OCI-LY3 (cell line): ENCODE results near the gene NOS1AP.

ENCODE experiments used
- EZH2phosphoT487 ChIP-seq: fragments of 200-600 bp; shearing (Covaris generic); IDR thresholded peaks from 2 replicates; pipeline ENCODE4 v1.6.1; 2018; ENCODE audit warnings: antibody characterized with exemption, mixed run types, low read depth
- TF ChIP-seq, protein P1 (sequence below): fragments of 200-600, 300-600 bp; sonication (generic); IDR thresholded peaks from 2 replicates; pipeline ENCODE4 v1.5.1; 2014; ENCODE audit warnings: antibody characterized with exemption, low read length, low read depth

DNA sequence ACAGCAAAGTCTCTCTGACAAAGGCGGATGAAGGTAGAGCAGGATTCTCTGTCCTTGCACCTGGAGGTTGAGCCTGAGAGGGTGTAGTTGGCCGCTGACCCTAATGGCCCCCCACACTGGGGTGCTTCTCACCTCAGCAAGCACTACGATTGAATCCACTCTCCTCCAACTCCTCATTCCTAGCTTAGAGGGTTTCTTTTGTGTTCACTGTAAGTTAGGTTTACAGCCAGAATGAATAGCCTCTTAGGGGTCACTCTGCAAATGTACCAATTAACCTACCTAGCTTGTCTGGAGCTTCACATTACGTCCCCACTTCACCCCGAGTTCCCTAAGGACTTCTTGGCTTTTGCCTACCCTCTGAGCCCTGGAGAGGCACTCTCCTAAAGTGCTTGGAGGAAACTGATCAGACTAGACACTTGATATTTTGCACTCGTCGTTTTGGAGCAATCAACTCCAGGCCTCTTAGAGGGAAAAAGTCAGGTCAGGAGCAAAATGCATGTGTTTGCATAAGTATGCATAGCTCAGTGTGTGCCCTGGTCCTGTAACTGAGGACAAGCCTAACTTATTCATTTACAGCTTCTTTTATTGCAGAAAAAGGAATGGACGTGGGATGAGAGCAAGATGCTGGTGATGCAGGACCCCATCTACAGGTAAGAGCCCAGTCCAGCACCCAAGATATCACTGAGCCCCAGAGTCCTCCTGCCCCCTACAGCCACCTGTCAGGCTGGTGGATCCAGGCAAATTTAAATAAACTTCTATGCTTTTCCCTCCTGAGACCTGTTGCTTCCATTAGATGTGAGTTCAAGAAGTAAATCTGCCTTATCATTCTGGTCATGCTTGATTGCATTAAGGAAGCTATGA is 230.8 kb downstream of the NOS1AP start:
- TF ChIP-seq, protein P1, sequence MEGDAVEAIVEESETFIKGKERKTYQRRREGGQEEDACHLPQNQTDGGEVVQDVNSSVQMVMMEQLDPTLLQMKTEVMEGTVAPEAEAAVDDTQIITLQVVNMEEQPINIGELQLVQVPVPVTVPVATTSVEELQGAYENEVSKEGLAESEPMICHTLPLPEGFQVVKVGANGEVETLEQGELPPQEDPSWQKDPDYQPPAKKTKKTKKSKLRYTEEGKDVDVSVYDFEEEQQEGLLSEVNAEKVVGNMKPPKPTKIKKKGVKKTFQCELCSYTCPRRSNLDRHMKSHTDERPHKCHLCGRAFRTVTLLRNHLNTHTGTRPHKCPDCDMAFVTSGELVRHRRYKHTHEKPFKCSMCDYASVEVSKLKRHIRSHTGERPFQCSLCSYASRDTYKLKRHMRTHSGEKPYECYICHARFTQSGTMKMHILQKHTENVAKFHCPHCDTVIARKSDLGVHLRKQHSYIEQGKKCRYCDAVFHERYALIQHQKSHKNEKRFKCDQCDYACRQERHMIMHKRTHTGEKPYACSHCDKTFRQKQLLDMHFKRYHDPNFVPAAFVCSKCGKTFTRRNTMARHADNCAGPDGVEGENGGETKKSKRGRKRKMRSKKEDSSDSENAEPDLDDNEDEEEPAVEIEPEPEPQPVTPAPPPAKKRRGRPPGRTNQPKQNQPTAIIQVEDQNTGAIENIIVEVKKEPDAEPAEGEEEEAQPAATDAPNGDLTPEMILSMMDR, result no peak
- TF ChIP-seq EZH2phosphoT487, result no peak
